Mesenchymal stem cell (in vitro differentiated cells and primary cell): Measurements from ENCODE around the gene UGT1A6.

Source experiments
- DNase-seq: peaks from one replicate; pipeline ENCODE4 v3.0.0-alpha.2; 2013
- H2AFZ ChIP-seq: one replicate; pipeline ENCODE4 v1.6.1; 2013; ENCODE audit warnings: low read depth, mild to moderate bottlenecking, control low read depth, inconsistent platforms, low read length, moderate library complexity
- H2AK5ac ChIP-seq: 2 replicates; pipeline ENCODE4 v1.6.1; 2013; ENCODE audit warnings: low read length, moderate library complexity, mild to moderate bottlenecking, inconsistent platforms; ENCODE audit not compliant: severe bottlenecking
- H2BK120ac ChIP-seq: one replicate; pipeline ENCODE4 v1.6.1; 2013; ENCODE audit warnings: low read depth, mild to moderate bottlenecking, inconsistent platforms, low read length, moderate library complexity
- H2BK12ac ChIP-seq, 2 experiments: one replicate each; pipeline ENCODE4 v1.6.1; 2013; ENCODE audit warnings: inconsistent platforms in 2 of 2, low read length in 2 of 2, mild to moderate bottlenecking in 2 of 2, moderate library complexity in 2 of 2, control low read depth in 1 of 2
- H2BK15ac ChIP-seq: one replicate; pipeline ENCODE4 v1.6.1; 2013; ENCODE audit warnings: mild to moderate bottlenecking, low read depth, inconsistent platforms; ENCODE audit not compliant: poor library complexity, severe bottlenecking
- H2BK5ac ChIP-seq: 2 replicates; pipeline ENCODE4 v1.6.1; 2013; ENCODE audit warnings: low read depth, mild to moderate bottlenecking, low read length, control low read depth, inconsistent platforms; ENCODE audit not compliant: poor library complexity, severe bottlenecking
- H3K14ac ChIP-seq, 2 experiments: one replicate each; pipeline ENCODE4 v1.6.1; 2013; ENCODE audit warnings: inconsistent platforms in 2 of 2, low read length in 2 of 2, control low read depth in 1 of 2, mild to moderate bottlenecking in 1 of 2, moderate library complexity in 1 of 2
- H3K18ac ChIP-seq, 2 experiments: one replicate each; pipeline ENCODE4 v1.6.1; 2013; ENCODE audit warnings: inconsistent platforms in 2 of 2, low read length in 2 of 2, control low read depth in 1 of 2, low read depth in 1 of 2, mild to moderate bottlenecking in 1 of 2
- H3K23ac ChIP-seq, 2 experiments: one replicate each; pipeline ENCODE4 v1.6.1; 2013; ENCODE audit warnings: inconsistent platforms in 2 of 2, low read length in 2 of 2, mild to moderate bottlenecking in 2 of 2, moderate library complexity in 2 of 2, control low read depth in 1 of 2
- H3K27ac ChIP-seq: 2 replicates; pipeline ENCODE4 v1.5.1; 2013; ENCODE audit warnings: mild to moderate bottlenecking, moderate library complexity, low read length, control low read depth, inconsistent platforms; ENCODE audit not compliant: poor library complexity, severe bottlenecking
- H3K27me3 ChIP-seq, 2 experiments: 2 replicates each; pipeline versions ENCODE4 v1.6.1 to v1.7.0; 2013; ENCODE audit warnings: low read length in 2 of 2, mild to moderate bottlenecking in 2 of 2, moderate library complexity in 2 of 2, control low read depth in 1 of 2, inconsistent platforms in 1 of 2; ENCODE audit not compliant: control insufficient read depth in 1 of 2, insufficient read depth in 1 of 2
- H3K36me3 ChIP-seq, 2 experiments: 2 replicates each; pipeline versions ENCODE4 v1.6.1 to v1.7.0; 2013; ENCODE audit warnings: low read length in 2 of 2, control low read depth in 1 of 2, inconsistent platforms in 1 of 2, low read depth in 1 of 2, mild to moderate bottlenecking in 1 of 2; ENCODE audit not compliant: insufficient read depth in 2 of 2, control insufficient read depth in 1 of 2
- H3K4ac ChIP-seq, 2 experiments: one replicate each; pipeline ENCODE4 v1.6.1; 2013; ENCODE audit warnings: inconsistent platforms in 2 of 2, low read length in 2 of 2, mild to moderate bottlenecking in 2 of 2, moderate library complexity in 2 of 2, control low read depth in 1 of 2, low read depth in 1 of 2
- H3K4me1 ChIP-seq: 2 replicates; pipeline ENCODE4 v1.6.1; 2013; ENCODE audit warnings: low read depth, low read length, control low read depth; ENCODE audit not compliant: control insufficient read depth, insufficient read depth
- H3K4me2 ChIP-seq: 2 replicates; pipeline ENCODE4 v1.6.1; 2013; ENCODE audit warnings: low read length, mild to moderate bottlenecking, inconsistent platforms; ENCODE audit not compliant: poor library complexity, severe bottlenecking
- H3K4me3 ChIP-seq, 2 experiments: 2 replicates each; pipeline versions ENCODE4 v1.5.1 to v1.7.0; 2013; ENCODE audit warnings: low read length in 2 of 2, mild to moderate bottlenecking in 2 of 2, control low read depth in 1 of 2, low read depth in 1 of 2; ENCODE audit not compliant: insufficient read depth in 1 of 2
- H3K79me1 ChIP-seq: replicated peaks from 2 replicates; pipeline ENCODE4 v1.6.1; 2013; ENCODE audit warnings: mild to moderate bottlenecking, control low read depth, low read length, inconsistent platforms; ENCODE audit not compliant: poor library complexity, severe bottlenecking
- H3K9ac ChIP-seq: 2 replicates; pipeline ENCODE4 v1.7.0; 2013; ENCODE audit warnings: mild to moderate bottlenecking, low read length, moderate library complexity
- H3K9me3 ChIP-seq: 2 replicates; pipeline ENCODE4 v1.7.0; 2013; ENCODE audit warnings: mild to moderate bottlenecking, low read length; ENCODE audit not compliant: control insufficient read depth
- H4K8ac ChIP-seq: one replicate; pipeline ENCODE4 v1.6.1; 2013; ENCODE audit warnings: inconsistent platforms, mild to moderate bottlenecking, low read length, moderate library complexity
- H4K91ac ChIP-seq: one replicate; pipeline ENCODE4 v1.6.1; 2013; ENCODE audit warnings: mild to moderate bottlenecking, low read length, inconsistent platforms
- WGBS: methylation state at CpG from one replicate; pipeline ENCODE4 v1.1.7; 2013; ENCODE audit warnings: mixed read lengths; 5-methylcytosine and 5-hydroxymethylcytosine counted together

The UGT1A6 gene

GRCh38 chr2:233819884-233820773 lies 127.4 kb downstream of the UGT1A6 start:
- WGBS: 85% methylated on average over 18 of the region's 18 CpGs
- H3K18ac ChIP-seq: no peak overlapping the region
- no peak overlapping the region for H2BK5ac ChIP-seq
- H3K4me1 ChIP-seq: peaks cover 4% of the 10 kb centered on the region
- H3K79me1 ChIP-seq: no peaks in the 10 kb centered on the region
- no peaks in the 10 kb centered on the region for H3K9me3 ChIP-seq
- H3K27ac ChIP-seq: no peak overlapping the region
- H2BK12ac ChIP-seq: no peak overlapping the region
- no peak overlapping the region for H3K4ac ChIP-seq
- H3K4me2 ChIP-seq: no peak overlapping the region
- no peak overlapping the region for H2BK15ac ChIP-seq
- no peak overlapping the region for H4K91ac ChIP-seq
- H3K4me3 ChIP-seq: no peak overlapping the region
- H2AFZ ChIP-seq: no peak overlapping the region
- no peak overlapping the region for H3K23ac ChIP-seq
- no peaks in the 10 kb centered on the region for H3K36me3 ChIP-seq
- no peak overlapping the region for H4K8ac ChIP-seq
- peaks cover 21 to 27% of the 10 kb centered on the region in 2 experiments for H3K27me3 ChIP-seq
- no peak overlapping the region for H3K14ac ChIP-seq
- H2AK5ac ChIP-seq: no peak overlapping the region
- no peak for DNase-seq
- no peak overlapping the region for H3K9ac ChIP-seq
- no peak overlapping the region for H2BK120ac ChIP-seq

DNA sequence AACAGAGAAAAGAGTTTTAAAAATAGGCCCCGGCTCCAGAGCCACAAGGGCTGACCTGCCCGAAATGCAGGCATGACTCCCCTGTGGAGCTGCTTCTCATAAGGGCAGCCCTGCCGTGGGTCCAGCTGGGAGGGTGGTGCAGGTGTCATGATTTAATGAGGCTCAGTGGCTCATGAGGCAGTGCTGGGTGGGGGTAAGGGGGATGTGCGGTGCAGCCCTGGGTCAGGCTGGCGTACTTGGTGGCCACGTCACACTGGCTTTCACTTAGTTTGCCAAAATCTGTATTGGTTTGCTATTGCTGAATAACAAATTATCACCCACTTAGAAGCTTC lies 128.1 kb downstream of the UGT1A6 start:
- Histone ChIP-seq H2AK5ac (no peak overlapping the region), H4K91ac (no peak overlapping the region), H3K36me3 (no peaks in the 10 kb centered on the region), H3K4me1 (peaks cover 4% of the 10 kb centered on the region), H4K8ac (no peak overlapping the region), H2BK15ac (no peak overlapping the region), H2BK120ac (no peak overlapping the region), H3K79me1 (no peaks in the 10 kb centered on the region), H3K4me2 (no peak overlapping the region), H3K9ac (no peak overlapping the region), H3K4me3 (no peak overlapping the region), H3K23ac (no peak overlapping the region), H2BK5ac (no peak overlapping the region), H2BK12ac (no peak overlapping the region), H3K18ac (no peak overlapping the region), H2AFZ (no peak overlapping the region), H3K27me3 (peaks cover 21 to 27% of the 10 kb centered on the region in 2 experiments), H3K14ac (no peak overlapping the region), H3K27ac (no peak overlapping the region), H3K4ac (no peak overlapping the region), H3K9me3 (no peaks in the 10 kb centered on the region)
- no peak for DNase-seq
- WGBS: 81% methylated on average over 3 of the region's 6 CpGs

DNA sequence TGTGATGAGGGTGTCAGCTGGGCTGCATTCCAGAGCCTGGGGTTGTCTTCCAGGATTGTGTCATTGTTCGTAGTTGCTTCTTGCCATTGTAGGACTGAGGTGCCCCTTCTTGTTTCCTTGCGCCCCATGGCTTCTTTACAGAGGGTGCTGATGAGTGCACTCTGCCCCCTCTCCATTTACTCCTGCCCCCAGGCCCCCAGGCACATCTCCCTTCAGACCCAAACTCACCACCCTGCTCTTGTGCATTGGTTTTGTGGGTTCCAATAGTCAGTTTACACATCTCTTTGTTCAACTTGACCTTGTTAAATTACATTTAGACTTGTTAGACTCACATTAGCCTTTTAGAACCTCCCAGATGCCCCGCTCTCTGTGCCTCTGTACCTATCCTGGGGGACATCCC lies 128.5 kb downstream of the UGT1A6 start:
- Histone ChIP-seq H2AK5ac (no peak overlapping the region), H3K79me1 (no peaks in the 10 kb centered on the region), H4K8ac (no peak overlapping the region), H3K4me3 (no peak overlapping the region), H3K36me3 (no peaks in the 10 kb centered on the region), H3K18ac (no peak overlapping the region), H3K9ac (no peak overlapping the region), H2BK15ac (no peak overlapping the region), H3K14ac (no peak overlapping the region), H3K4me1 (peaks cover 4% of the 10 kb centered on the region), H2BK12ac (no peak overlapping the region), H2BK120ac (no peak overlapping the region), H3K4me2 (no peak overlapping the region), H3K27ac (no peak overlapping the region), H3K23ac (no peak overlapping the region), H3K9me3 (no peaks in the 10 kb centered on the region), H3K4ac (no peak overlapping the region), H2AFZ (no peak overlapping the region), H3K27me3 (peaks cover 21 to 27% of the 10 kb centered on the region in 2 experiments), H2BK5ac (no peak overlapping the region), H4K91ac (no peak overlapping the region)
- WGBS: 87% methylated on average over 2 of the region's 3 CpGs
- DNase-seq: no peak

DNA sequence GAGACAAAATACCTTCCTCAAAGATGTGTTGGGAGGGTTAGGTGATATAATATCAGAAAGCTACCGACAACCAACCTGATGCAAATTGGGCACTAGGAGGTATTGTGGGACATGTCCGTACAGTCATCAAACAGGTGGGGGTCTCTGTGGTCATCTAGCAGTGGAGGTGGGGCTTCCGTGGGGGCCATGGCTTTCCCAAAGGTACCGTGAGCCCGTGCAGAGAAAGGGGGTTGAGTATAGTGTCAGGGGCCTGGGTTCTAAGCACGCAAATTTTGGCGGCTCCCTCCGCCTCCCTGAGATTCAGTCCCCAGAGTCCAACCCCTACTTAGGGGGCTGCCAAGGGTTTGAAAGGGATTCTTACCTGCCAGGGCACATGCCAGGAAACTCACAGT lies 129.0 kb downstream of the UGT1A6 start:
- no peak overlapping the region for H3K27ac ChIP-seq
- H3K4me2 ChIP-seq: no peak overlapping the region
- H3K4me3 ChIP-seq: no peak overlapping the region
- H3K9me3 ChIP-seq: no peaks in the 10 kb centered on the region
- no peaks in the 10 kb centered on the region for H3K36me3 ChIP-seq
- H3K18ac ChIP-seq: no peak overlapping the region
- H3K27me3 ChIP-seq: peaks cover 21 to 27% of the 10 kb centered on the region in 2 experiments
- no peak overlapping the region for H2AK5ac ChIP-seq
- H3K14ac ChIP-seq: no peak overlapping the region
- no peak overlapping the region for H3K23ac ChIP-seq
- no peak overlapping the region for H3K9ac ChIP-seq
- no peak for DNase-seq
- no peaks in the 10 kb centered on the region for H3K79me1 ChIP-seq
- no peak overlapping the region for H4K8ac ChIP-seq
- H2BK120ac ChIP-seq: no peak overlapping the region
- no peak overlapping the region for H2BK15ac ChIP-seq
- no peak overlapping the region for H3K4ac ChIP-seq
- no peak overlapping the region for H2BK12ac ChIP-seq
- H2AFZ ChIP-seq: no peak overlapping the region
- H4K91ac ChIP-seq: no peak overlapping the region
- H3K4me1 ChIP-seq: peaks cover 2% of the 10 kb centered on the region
- 83% methylated on average over 8 of the region's 8 CpGs for WGBS
- H2BK5ac ChIP-seq: no peak overlapping the region
